NCI-H2081 (cell line): ENCODE measurements around the gene C5orf15.
"Not testable (repeated sequence)": the region's sequence is repeated elsewhere in the genome, so short reads cannot be mapped to it uniquely, and the experiment has no call there.

Experiments
- DNase-seq, 2 experiments: peaks; one replicate each; lab custom pipeline; 2025; lab: John Stamatoyannopoulos, UW

The C5orf15 gene

GRCh38 chr5:133937628-133938027, 30.8 kb downstream of the C5orf15 start:
- not testable (repeated sequence) for DNase-seq

- DNase-seq, result no peak
Measured at GRCh38 chr5:133936651-133937015, 31.8 kb downstream of the C5orf15 start.

GRCh38 chr5:133935991-133936650, 32.3 kb downstream of the C5orf15 start:
- DNase-seq, result not testable (repeated sequence)

- DNase-seq, result no peak
Measured at GRCh38 chr5:133935667-133935940, 32.8 kb downstream of the C5orf15 start.

- peak in 1 of 2 experiments; percentile 20 for DNase-seq
Measured at GRCh38 chr5:133934822-133935666, 33.4 kb downstream of the C5orf15 start.

GRCh38 chr5:133934311-133934710, 34.1 kb downstream of the C5orf15 start:
- no peak for DNase-seq

GRCh38 chr5:133933670-133934295, 34.6 kb downstream of the C5orf15 start:
- DNase-seq, result no peak

GRCh38 chr5:133933169-133933509, 35.3 kb downstream of the C5orf15 start:
- no peak for DNase-seq

- DNase-seq, result no peak
Measured at GRCh38 chr5:133932441-133933168, 35.8 kb downstream of the C5orf15 start.

- DNase-seq, result no peak
Measured at GRCh38 chr5:133931546-133931945, 36.9 kb downstream of the C5orf15 start.

- DNase-seq, result no peak
Measured at GRCh38 chr5:133930813-133931090, 37.7 kb downstream of the C5orf15 start.

GRCh38 chr5:133930061-133930812, 38.2 kb downstream of the C5orf15 start:
- DNase-seq, result no peak

GRCh38 chr5:133928587-133929393, 39.6 kb downstream of the C5orf15 start:
- DNase-seq, result no peak

GRCh38 chr5:133927300-133928180, 40.9 kb downstream of the C5orf15 start:
- no peak for DNase-seq

- DNase-seq, result peak in 1 of 2 experiments; percentile 50
Measured at GRCh38 chr5:133926489-133927299, 41.7 kb downstream of the C5orf15 start.

GRCh38 chr5:133925866-133926488, 42.4 kb downstream of the C5orf15 start:
- no peak for DNase-seq

GRCh38 chr5:133925269-133925668, 43.2 kb downstream of the C5orf15 start:
- DNase-seq, result no peak

GRCh38 chr5:133924221-133924920, 44.1 kb downstream of the C5orf15 start:
- peak in 1 of 2 experiments; percentile 32 for DNase-seq
